Activated naive CD4-positive, alpha-beta T cell treated with anti-CD3 and anti-CD28 coated beads for 36 hours (primary cell): ENCODE measurements around the gene STK10. TPM values are rescaled to one million over a fixed set of nuclear protein-coding genes. Genes with fewer than 3 reads are reported as not detected.

Source experiments
- CTCF ChIA-PET: fragments of 350-600 bp; sonication (Branson Sonifier 250); formaldehyde crosslinking; loops from one replicate; lab custom pipeline; 2021; ENCODE audit warnings: antibody characterized with exemption; lab: Charles Lee
- DNase-seq: peaks from one replicate; pipeline ENCODE4 v3.0.0-alpha.2; 2020
- H3K27ac Mint-ChIP-seq: one replicate; pipeline ENCODE4 v1.8.0; 2021; ENCODE audit warnings: mild to moderate bottlenecking, mixed read lengths
- H3K27me3 Mint-ChIP-seq: one replicate; pipeline ENCODE4 v1.8.0; 2021; ENCODE audit warnings: low read depth, mixed read lengths
- H3K36me3 Mint-ChIP-seq: one replicate; pipeline ENCODE4 v1.8.0; 2021; ENCODE audit warnings: low read depth, mixed read lengths
- H3K4me1 Mint-ChIP-seq: one replicate; pipeline ENCODE4 v1.8.0; 2021; ENCODE audit warnings: low read depth, mixed read lengths
- H3K4me3 Mint-ChIP-seq: one replicate; pipeline ENCODE4 v1.8.0; 2021; ENCODE audit warnings: mild to moderate bottlenecking, moderate library complexity, mixed read lengths
- H3K9me3 Mint-ChIP-seq: one replicate; pipeline ENCODE4 v1.8.0; 2021; ENCODE audit warnings: mixed read lengths
- intact Hi-C: fragments of 100-400 bp; cut with micrococcal nuclease; formaldehyde crosslinking; loops from one replicate; pipeline ENCODE4 v1.15.1; 2023
- total RNA-seq, 2 experiments: library from RNA; stranded (reverse); gene quantifications; one replicate each; pipeline ENCODE4 v1.2.3, GENCODE V29; 2021

Gene STK10
- total RNA-seq, 2 experiments from 2014 or later, result 44.7 to 55.1 TPM

DNA sequence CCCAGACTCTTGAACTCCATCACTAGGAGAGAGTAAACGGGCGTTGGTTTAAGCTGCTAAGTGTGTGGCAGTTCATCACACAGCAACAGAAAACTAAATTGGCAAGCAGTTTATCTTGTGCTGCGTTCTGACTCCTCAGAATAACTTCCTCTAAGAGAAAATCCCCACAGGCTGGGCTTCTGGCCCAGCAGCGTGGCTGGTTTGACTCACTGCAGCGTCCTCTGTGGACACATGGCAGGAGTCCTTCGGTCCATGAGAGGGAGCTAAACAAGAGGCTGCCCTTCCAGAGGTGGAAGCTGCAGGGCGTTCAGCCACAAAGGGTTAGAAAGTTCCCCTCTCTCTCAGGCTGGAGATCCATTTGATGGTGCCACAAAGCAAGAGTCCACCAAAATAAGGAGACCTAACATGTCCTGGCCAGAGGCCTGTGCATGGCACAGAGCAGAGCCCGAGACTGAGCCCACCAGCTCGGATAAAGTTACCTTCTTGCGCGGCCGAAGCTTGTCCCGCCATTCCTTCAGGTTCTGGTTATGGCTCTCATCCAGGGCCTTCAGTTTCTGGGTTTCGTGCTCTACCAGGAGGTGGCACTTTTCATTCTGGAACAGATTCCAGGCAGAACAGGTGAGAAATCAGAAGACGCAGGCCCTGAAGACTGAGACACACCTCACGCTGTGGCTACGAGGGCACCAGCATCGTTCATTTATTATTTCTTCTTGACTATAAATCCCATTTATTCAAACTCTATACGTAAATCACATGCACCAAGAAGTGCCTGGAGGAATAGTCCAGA lies 135.4 kb downstream of the STK10 start:
- H3K4me3 Mint-ChIP-seq, result no peak overlapping the region
- intact Hi-C loops, result no loop called here
- peaks cover 4% of the 10 kb centered on the region for H3K4me1 Mint-ChIP-seq
- CTCF ChIA-PET, result interaction anchor here (0.8 to 0.9 kb wide), 2 partner anchors 28 to 136 kb away, joined by 4 to 5 read pairs; partner anchors contain the start of gene STK10
- H3K9me3 Mint-ChIP-seq, result no peaks in the 10 kb centered on the region
- no peak for DNase-seq
- no peak overlapping the region for H3K27ac Mint-ChIP-seq
- no peaks in the 10 kb centered on the region for H3K27me3 Mint-ChIP-seq
- H3K36me3 Mint-ChIP-seq, result peaks cover 30% of the 10 kb centered on the region

DNA sequence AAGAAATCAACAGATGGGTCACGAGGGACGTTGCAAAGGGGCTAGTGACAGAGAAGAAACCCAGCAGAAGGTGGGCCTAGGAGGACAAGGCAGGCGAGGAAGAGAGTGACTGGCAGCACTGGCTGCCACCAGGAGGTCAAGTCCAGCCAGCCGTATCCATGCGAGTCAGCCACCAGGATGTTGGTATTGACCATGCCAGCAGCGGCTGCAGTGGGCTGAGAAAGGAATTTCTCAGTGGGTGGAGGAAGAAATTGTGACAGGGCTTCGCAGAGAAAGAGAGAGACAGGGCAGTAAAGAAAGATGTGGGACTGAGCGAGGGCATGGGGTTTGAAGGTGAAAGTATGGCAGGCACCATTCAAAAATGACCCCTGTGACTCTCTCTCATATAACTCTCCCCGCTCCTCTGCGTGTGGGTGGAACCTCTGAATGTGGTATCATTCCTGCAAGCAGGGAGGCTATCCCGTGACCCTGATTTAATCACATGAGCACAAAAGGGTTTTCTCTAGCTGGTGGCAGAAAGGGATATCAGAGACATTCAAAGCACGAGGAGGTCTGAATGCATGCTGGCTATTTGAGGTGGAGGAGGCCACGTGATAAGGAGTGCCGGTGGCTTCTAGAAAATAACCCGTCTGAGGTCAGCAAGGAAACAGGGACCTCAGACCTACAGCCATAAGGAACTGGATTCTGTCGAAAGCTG lies 136.2 kb downstream of the STK10 start:
- no peaks in the 10 kb centered on the region for H3K27me3 Mint-ChIP-seq
- H3K4me3 Mint-ChIP-seq, result no peak overlapping the region
- intact Hi-C loops, result no loop called here
- CTCF ChIA-PET, result interaction anchor here (0.7 to 0.8 kb wide), 3 partner anchors 9 to 136 kb away, joined by 3 to 4 read pairs (median 3); partner anchors contain the start of gene STK10
- H3K36me3 Mint-ChIP-seq, result peaks cover 26% of the 10 kb centered on the region
- peaks cover 11% of the 10 kb centered on the region for H3K4me1 Mint-ChIP-seq
- H3K27ac Mint-ChIP-seq, result no peak overlapping the region
- no peak for DNase-seq
- no peaks in the 10 kb centered on the region for H3K9me3 Mint-ChIP-seq

DNA sequence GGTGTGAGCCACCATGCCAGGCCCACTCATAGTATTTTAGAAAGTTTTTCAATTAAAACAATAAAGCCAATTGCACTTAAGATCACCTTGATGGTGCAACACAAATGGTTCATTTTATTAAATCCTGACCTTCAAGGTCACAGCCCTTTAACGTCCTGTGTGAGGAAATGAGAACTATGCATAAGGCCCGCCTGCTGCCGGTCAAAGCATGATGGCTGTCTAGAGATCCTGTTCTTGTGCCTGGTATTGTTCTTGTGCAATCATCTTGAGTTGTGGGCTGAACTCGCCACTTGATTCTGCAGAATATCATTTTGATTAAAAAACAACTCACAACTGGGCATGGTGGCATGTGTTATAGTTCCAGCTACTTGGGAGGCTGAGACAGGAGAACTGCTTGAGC lies 137.9 kb downstream of the STK10 start:
- Mint-ChIP-seq H3K9me3 (no peaks in the 10 kb centered on the region), H3K4me1 (peaks cover 11% of the 10 kb centered on the region), H3K36me3 (peaks cover 26% of the 10 kb centered on the region), H3K4me3 (no peak overlapping the region), H3K27me3 (no peaks in the 10 kb centered on the region), H3K27ac (no peak overlapping the region)
- CTCF ChIA-PET, result interaction anchor here (0.6 to 1.5 kb wide), 3 partner anchors 9 to 206 kb away, joined by 3 to 4 read pairs (median 3); no protein-coding TSS in a partner anchor
- intact Hi-C loops, result no loop called here
- no peak for DNase-seq

DNA sequence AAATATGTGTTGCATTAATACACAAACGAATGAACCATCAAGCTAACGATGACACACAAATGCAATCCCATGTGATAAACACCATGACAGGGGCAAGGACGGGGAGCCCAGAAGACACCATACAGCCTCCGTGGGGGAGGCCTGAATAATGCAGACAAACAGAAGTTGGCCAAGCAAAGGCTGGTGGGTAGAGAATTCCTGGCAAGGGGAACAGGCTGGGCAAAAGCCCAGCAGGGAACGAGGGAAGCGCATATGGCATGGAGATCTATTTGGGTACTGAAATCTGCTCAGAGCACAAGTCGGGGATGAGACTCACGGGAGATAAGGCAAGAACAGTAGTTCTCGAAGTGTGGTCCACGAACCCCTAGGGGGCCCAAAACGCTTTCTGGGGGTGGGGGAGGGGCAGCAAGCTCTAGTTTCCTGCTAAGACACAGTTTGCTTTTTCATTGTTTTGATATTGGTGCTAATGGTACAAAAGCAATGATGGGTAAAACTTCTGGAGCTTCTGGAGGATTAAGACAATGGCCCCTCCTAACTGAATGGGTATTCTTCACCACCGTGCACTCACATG lies 138.7 kb downstream of the STK10 start:
- no peaks in the 10 kb centered on the region for H3K9me3 Mint-ChIP-seq
- DNase-seq, result no peak
- no peak overlapping the region for H3K4me3 Mint-ChIP-seq
- H3K27me3 Mint-ChIP-seq, result no peaks in the 10 kb centered on the region
- H3K4me1 Mint-ChIP-seq, result peaks cover 11% of the 10 kb centered on the region
- H3K36me3 Mint-ChIP-seq, result peaks cover 28% of the 10 kb centered on the region
- H3K27ac Mint-ChIP-seq, result peak overlapping the region; percentile 82
- CTCF ChIA-PET, result no interaction called here
- intact Hi-C loops, result no loop called here

DNA sequence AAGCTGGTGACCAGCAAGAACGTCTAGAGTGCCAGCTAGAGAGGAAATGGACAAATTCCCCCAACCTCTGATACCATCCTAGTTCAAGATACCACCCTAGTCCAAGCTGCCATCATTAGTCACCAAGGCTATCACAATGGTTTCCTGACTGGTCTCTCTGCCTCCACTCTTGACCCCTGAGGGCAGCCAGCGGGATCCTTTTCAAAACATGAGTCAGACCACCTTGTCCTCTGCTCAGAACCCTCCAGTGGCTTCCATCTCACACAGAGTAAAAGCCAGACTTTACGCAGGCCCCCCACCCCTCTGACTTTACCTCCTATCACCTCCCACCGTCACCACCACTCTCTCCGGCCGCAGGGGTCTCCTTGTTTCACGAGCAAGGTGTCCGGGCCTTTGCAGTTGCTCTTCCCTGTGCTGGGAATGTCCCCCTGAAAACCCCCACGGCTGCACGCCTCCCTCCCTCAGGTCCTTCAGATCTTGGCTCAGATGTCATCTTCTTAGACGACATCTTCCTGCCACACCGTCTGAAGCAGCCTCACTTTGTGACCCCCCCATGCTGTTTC lies 139.4 kb downstream of the STK10 start:
- Mint-ChIP-seq H3K27me3 (no peaks in the 10 kb centered on the region), H3K9me3 (no peaks in the 10 kb centered on the region), H3K36me3 (peaks cover 30% of the 10 kb centered on the region), H3K4me3 (no peak overlapping the region), H3K27ac (peak overlapping the region; percentile 82), H3K4me1 (peaks cover 11% of the 10 kb centered on the region)
- intact Hi-C loops, result no loop called here
- DNase-seq, result no peak
- CTCF ChIA-PET, result interaction anchor here (1.1 to 2.2 kb wide), 4 partner anchors 9 to 137 kb away, joined by 4 to 10 read pairs (median 7); no protein-coding TSS in a partner anchor

DNA sequence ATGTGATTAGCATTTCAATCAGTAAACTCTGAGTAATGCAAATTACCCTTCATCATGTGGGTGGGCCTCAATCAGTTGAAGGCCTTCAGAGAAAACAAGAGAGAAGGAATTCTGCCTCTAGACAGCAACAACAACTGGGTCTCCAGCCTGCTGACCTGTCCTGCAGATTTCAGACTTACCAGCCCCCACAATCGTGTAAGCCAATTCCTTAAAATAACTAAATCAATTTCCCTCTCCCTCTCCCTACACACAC lies 139.9 kb downstream of the STK10 start:
- Mint-ChIP-seq H3K27ac (peak overlapping the region; percentile 40), H3K27me3 (no peaks in the 10 kb centered on the region), H3K4me3 (no peak overlapping the region), H3K9me3 (no peaks in the 10 kb centered on the region), H3K4me1 (peaks cover 14% of the 10 kb centered on the region), H3K36me3 (peaks cover 32% of the 10 kb centered on the region)
- intact Hi-C loops, result no loop called here
- DNase-seq, result no peak
- CTCF ChIA-PET, result interaction anchor here (1.1 to 2.2 kb wide), 4 partner anchors 9 to 136 kb away, joined by 4 to 10 read pairs (median 7); no protein-coding TSS in a partner anchor

DNA sequence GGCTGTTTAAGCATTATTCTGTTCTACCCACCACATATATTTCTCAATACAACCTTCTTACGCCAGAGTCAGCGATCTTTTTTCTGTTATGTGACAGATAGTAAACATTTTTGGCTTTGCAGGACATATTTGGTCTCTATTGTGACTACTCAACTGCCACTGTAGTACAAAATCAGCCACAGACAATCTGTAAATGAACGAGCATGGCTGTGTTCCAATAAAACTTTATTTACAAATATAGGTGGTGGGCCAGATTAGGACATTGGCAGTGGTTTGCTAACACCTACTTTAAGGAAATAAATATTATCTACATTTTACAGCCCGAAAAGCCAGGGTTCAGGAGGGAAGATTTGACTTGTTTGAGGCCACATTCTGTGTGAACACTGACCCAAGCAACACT lies 141.4 kb downstream of the STK10 start:
- Mint-ChIP-seq H3K4me1 (peaks cover 14% of the 10 kb centered on the region), H3K4me3 (no peak overlapping the region), H3K36me3 (peaks cover 28% of the 10 kb centered on the region), H3K27me3 (no peaks in the 10 kb centered on the region), H3K27ac (no peak overlapping the region), H3K9me3 (no peaks in the 10 kb centered on the region)
- DNase-seq, result no peak
- intact Hi-C loops, result no loop called here
- CTCF ChIA-PET, result interaction anchor here (2.2 kb wide), 1 partner anchor 135 kb away, joined by 10 read pairs; no protein-coding TSS in a partner anchor

DNA sequence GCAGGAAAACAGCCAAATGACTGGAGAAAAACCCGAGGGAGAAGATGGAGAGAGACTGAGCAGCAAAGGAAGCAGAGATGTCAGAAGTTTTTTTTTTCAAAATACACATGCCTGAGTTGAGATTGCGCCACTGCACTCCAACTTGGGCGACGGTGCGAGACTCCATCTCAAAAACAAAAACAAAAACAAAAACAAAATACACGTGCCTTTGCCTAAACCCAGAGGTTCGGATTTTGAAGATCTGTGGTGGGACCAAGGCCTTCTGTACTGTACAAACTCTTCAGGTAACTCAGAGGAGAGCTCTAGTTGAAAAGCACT lies 142.8 kb downstream of the STK10 start:
- intact Hi-C loops, result no loop called here
- H3K4me1 Mint-ChIP-seq, result peaks cover 14% of the 10 kb centered on the region
- no peak overlapping the region for H3K27ac Mint-ChIP-seq
- no peak overlapping the region for H3K4me3 Mint-ChIP-seq
- CTCF ChIA-PET, result interaction anchor here (0.6 to 1.5 kb wide), 4 partner anchors 14 to 581 kb away, joined by 3 to 8 read pairs (median 5); no protein-coding TSS in a partner anchor
- peaks cover 21% of the 10 kb centered on the region for H3K36me3 Mint-ChIP-seq
- no peaks in the 10 kb centered on the region for H3K27me3 Mint-ChIP-seq
- no peaks in the 10 kb centered on the region for H3K9me3 Mint-ChIP-seq
- DNase-seq, result no peak

DNA sequence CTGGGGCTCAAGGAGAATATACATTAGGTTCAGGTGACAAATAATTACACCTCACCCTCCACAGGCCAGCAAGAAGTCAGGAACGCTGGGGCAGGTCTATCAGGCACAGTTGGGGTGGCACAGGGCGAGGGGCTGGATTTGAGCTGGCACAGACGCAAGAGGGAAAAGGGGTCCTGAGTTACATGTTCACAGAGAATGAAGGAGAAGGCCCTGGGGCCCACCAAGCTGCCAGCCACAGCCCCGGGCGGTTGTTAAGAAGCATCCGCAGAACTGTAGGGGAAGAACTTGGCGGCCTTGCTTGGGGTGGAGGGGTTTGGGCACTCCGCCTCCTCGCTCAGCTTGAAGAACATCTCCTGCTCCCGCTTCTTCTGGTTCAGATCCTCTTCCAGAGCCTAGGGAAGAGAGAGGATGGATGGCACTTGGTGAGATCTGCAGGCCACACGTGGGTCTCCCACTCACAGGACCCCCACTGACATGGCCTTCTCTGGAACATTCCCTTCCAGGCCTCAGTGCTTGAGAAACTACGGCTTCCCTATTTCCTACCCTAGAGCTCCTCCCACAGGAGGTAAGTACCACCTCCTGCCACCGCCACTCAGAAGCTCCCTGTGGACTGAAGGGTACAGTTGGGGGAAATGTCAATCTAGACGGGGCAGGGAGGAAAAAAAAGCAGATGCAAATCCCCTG lies 143.3 kb downstream of the STK10 start:
- H3K27ac Mint-ChIP-seq, result no peak overlapping the region
- intact Hi-C loops, result no loop called here

DNA sequence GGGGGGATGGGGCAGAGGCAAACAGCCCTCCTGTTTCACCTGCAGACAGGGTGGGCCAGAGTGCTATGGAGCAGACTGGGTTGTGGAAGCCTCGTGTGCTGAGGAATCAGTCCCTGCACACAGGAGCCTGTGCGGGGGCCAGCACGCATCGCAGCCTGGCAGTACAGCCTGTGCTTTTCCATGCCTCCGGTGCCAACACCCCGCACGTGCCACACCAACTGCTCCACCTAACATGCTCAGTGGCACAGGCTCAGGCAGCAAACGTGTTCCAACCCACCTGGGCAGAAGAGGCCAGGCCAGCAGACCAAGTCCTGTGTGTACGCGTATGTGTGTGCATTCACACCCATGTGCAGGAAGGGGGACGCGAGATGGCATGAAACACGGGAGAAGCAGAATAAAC lies 144.2 kb downstream of the STK10 start:
- intact Hi-C loops, result no loop called here
- peaks cover 20% of the 10 kb centered on the region for H3K4me1 Mint-ChIP-seq
- CTCF ChIA-PET, result interaction anchor here (2.1 to 5.0 kb wide), 2 partner anchors 16 to 132 kb away, joined by 7 to 75 read pairs; no protein-coding TSS in a partner anchor

More for the DNA sequence above, 143.3 kb downstream of the STK10 start:
- peaks cover 20% of the 10 kb centered on the region for H3K36me3 Mint-ChIP-seq
- H3K27me3 Mint-ChIP-seq, result no peaks in the 10 kb centered on the region
- H3K4me3 Mint-ChIP-seq, result no peak overlapping the region
- H3K9me3 Mint-ChIP-seq, result no peaks in the 10 kb centered on the region
- CTCF ChIA-PET, result interaction anchor here (0.6 to 1.5 kb wide), 3 partner anchors 77 to 580 kb away, joined by 3 to 8 read pairs (median 7); no protein-coding TSS in a partner anchor
- DNase-seq, result no peak
- peaks cover 19% of the 10 kb centered on the region for H3K4me1 Mint-ChIP-seq

DNA sequence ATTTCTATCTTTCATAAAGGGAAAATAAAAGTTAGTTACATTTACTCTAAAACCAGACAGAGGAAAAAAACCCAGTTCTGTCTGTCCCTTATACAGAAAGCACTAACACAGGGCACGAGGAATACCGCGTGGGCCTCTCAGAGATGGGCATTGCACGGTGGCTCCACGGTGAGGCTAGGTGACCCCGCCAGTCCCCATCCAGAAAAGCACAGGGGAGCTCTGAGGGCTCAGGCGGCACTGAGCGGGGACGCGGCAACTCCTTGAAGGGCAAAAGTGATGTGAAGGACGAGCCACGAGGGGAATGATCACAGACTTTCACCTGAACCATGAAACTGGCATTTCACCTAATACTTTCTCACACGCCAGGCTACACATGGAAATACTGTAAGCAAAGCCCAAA lies 145.8 kb downstream of the STK10 start:
- CTCF ChIA-PET, result interaction anchor here (1.6 to 5.0 kb wide), 4 partner anchors 17 to 623 kb away, joined by 4 to 75 read pairs (median 6); partner anchors contain the start of gene FGF18
- Mint-ChIP-seq H3K27me3 (no peaks in the 10 kb centered on the region), H3K4me1 (peaks cover 12% of the 10 kb centered on the region), H3K36me3 (peaks cover 9% of the 10 kb centered on the region), H3K9me3 (no peaks in the 10 kb centered on the region), H3K4me3 (no peak overlapping the region), H3K27ac (no peak overlapping the region)
- DNase-seq, result no peak
- intact Hi-C loops, result no loop called here

More for the DNA sequence above, 144.2 kb downstream of the STK10 start:
- no peak overlapping the region for H3K4me3 Mint-ChIP-seq
- H3K27ac Mint-ChIP-seq, result no peak overlapping the region
- peaks cover 15% of the 10 kb centered on the region for H3K36me3 Mint-ChIP-seq
- no peaks in the 10 kb centered on the region for H3K27me3 Mint-ChIP-seq
- no peak for DNase-seq
- H3K9me3 Mint-ChIP-seq, result no peaks in the 10 kb centered on the region
